Activated CD4-positive, alpha-beta T cell treated with anti-CD3 and anti-CD28 coated beads, Interleukin-2, Interleukin-6, amounts not matched to agents 100 ng/mL and 50 ng/mL, durations not matched to agents 16 hours and 8 hours (primary cell): ENCODE results near the gene RHOD.
A peak's percentile ranks its signal among the peaks of the same experiment; 100 is the strongest.

ENCODE experiments used
- DNase-seq: peaks from one replicate; pipeline ENCODE4 v3.0.0-alpha.2; 2020

The RHOD gene

DNA sequence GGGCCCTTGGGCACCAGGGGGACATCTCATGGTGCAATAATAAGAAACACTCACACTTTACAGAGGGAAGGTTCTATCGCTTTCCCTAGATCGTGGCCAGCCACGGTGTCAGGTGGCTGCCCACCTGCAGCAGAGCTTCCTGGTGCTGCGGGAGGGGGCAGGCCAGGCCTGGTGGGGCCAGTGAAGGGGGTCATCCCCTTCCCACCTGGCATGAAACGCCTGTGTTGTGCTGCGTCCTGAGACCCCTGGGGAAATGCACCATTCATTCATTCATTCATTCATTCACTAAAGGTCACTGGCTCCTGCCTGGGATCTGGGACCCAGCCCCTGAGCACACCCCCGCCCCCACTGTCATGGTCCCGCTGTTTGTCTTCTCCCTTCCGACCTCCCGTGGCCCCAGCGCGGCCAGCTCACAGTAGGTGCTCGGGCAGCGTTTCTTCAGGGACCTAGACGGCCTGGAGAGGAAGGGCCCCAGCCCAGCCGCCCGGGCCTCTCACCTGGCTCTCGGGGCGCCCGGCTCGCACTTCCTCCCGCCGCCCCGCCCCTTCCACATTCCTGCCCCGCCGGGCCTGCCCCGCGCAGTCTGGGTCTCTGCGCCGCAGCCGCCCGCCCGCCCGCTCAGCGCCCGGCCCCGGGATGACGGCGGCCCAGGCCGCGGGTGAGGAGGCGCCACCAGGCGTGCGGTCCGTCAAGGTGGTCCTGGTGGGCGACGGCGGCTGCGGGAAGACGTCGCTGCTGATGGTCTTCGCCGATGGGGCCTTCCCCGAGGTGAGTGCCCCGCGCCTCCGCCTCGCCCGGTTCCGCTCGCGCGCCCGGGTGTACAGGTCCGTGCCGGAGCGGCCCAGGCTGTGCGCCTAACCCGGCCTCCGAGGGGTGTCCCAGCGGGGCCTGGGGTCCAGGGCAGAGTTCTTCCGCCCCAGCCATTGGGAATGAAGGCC is at the start of gene RHOD:
RHOD (plus strand) TSS at position 581 of the 938 bp plus-strand sequence; CDS start at position 637, 56 bp downstream.
- DNase-seq: peak; percentile 16

GRCh38 chr11:67007126-67007525 is 49.5 kb upstream of the RHOD start:
- DNase-seq: no peak

DNA sequence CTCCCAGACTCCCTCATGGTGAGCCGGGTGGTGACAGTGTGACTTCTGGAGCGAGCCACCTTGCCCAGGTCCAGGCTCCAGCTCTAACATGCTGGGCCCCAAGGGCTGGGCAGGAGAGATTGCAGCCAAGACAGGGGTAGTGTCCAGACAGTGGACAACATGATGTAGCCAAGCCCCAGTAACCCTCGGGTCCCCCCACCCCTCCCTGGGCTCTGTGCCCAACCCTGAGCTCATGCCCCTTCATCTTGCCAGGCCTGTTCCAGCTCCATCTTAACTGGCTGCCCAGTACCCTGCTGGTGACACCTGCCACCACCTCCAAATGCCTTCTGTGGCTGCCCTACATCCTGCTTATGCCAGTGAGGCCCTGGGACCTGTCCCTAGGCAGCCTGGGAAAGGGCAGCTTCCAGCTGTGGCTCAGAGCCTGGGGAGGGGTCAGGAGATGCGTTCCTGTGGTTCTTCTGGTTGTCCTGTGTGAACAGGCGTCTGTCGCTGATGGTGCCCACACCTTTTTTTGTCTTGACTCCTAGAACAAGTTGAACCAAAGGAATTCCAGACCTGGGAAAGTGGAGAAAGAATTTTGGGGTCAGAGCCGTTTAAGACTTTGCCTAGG is 46.2 kb upstream of the RHOD start:
- no peak for DNase-seq

GRCh38 chr11:67013511-67014045 is 43.1 kb upstream of the RHOD start:
- no peak for DNase-seq

DNA sequence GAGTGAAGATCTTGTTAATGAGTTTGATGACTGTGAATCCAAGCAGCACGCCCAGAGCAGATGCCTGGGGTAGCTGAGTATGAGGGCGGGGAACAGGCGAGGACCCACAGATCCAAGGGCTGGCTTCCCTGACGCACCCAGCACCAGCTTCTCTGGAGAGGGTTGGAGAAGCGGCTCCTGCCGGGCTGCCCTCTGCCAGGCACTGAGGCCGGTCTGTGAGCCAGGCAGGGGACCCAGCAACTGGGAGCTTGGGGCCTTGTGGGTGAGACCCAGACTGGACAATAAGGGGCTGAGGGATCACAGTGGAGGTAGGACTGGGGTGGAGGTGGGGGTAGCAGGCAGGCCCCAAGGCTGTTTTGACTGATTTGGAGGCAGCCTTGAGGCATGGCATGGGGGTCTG is 42.3 kb upstream of the RHOD start:
- DNase-seq: no peak

DNA sequence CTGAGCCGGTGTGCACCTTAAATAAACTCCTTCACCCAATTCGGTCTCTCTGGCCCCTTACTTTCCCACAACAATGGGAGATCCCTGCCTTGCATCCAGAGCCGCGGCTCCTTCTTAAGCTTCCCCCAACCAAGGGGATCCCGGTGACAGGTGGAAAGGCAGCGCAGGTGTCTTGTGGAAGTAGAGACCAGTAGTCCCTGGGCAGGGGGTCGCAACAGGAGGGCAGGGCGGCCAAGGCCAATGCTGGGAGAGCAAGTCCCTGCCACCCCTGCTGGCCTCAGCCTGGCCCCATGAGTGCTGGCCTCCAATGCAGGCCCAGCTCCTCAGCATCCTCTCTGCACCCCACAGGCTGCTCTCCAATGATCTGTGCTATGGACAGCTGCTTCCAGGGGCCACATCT is 41.6 kb upstream of the RHOD start:
- DNase-seq: no peak

DNA sequence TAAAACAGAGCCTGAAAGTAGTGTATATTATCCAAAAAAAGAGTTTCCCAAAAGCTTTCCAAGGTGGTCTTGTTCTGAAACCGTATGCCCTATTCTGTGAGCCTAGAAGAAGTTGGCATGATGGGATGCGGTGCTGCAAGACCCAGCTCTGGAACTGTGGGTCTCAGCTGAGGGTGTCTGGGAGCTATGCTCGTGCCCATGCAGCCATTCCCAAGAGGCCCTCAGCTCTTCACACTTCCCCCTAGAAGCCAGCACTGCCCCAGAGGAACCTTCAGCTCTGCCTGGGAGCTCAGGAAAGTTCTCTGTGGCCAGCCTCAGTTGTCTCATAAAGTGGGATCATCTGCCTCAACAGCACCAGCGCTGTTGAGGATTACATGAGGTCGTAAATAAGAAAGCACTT is 40.1 kb upstream of the RHOD start:
- no peak for DNase-seq

DNA sequence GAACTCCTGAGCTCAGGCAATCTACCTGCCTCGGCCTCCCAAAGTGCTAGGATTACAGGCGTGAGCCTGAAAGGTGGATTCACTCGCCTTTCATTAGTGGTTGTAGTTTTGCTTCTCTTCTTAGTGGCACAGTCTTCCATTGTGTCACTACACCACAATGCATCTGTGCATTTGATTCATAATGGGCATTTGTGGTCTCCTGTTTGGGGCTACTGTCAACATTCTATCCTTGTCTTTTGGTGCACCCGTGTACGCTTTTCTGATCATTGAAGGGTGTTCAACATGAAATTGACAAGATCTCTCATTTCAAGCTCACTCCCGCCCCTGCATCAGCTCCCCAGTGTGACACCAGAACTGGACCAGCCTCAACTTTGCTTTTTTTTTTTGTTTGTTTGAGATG is 35.7 kb upstream of the RHOD start:
- peak; percentile 44 for DNase-seq

DNA sequence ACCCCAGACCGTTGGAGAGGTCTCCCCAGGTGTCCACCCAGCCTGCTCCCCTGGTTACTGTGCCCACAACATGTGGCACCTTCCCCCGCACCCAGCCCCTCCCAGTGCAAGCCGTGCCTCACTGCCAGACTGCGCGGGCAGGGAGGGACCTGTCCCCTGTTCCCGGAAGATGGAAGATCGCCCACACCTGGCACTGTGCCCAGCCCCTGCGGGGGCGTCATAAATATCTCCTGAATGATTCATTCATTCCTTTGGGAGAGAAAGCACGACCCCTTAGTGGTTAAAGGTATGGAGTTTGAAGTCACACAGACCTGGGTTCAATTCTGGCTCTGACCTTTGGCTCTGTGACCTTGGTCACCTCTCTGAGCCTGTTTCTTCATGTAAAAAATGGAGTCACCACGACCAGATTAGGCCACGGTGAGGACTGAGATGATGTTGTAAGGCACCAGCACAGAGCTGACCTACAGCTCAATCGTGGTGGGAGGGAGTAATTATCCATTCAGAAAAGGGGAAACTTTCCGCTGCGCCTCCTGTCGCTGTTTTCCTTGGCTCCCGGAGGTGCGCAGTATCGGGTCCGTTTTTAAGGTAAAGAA is 34.2 kb upstream of the RHOD start:
- DNase-seq: no peak

DNA sequence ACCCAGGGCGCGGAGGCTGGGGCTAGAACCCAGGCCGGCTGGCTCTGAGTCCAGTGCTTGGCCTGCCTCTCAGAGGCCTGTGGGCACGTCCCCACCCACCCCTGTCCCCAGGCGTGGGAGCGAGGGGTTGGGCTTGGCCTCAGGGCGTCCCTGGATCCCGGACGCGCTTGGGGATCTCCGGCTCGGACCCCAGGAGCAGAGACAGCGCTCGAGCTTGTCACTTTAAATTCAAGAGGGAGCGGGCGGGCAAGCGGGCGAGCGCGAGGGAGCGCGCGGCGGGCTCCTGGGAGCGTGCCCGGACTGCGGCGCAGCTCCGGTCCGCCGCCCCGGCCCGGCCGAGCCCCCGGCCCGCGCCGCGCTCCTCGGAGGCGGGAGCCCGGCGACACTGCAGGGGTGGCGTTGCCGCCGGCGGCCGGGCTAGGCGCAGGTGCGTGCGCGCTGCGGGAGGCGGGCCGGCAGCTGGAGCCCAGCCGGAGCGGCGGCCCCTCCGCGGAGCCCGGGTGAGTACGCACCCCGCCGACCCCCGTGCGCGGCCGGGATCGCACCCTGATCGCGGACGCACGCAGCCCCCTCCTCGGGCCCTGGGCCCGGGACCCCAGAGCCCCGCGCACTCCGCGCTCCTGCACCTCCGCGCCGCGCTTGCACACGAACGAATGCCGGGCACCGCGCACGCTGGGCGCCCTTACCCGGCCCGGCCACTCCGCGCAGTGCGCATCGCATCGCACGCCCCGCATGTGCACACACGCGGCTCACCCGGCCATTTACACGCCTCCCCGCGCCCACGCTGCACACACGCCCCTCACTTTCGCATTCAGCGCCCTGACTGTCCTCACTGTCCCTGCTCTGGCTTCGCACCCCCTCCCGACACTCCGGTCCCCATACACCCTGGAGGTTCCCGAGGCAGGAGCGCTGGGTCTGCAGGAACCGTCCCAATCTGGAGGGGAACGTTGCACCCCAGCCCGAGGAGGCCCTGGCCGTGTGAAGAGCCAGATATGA is 33.4 kb upstream of the RHOD start, which contains the start of gene SYT12:
SYT12 (plus strand) TSS at position 174 of the 996 bp plus-strand sequence. CDS start 7,011 bp downstream, outside the sequence.
- no peak for DNase-seq

GRCh38 chr11:67023957-67024353 is 32.7 kb upstream of the RHOD start:
- no peak for DNase-seq

GRCh38 chr11:67024410-67024809 is 32.2 kb upstream of the RHOD start:
- DNase-seq: peak; percentile 69

DNA sequence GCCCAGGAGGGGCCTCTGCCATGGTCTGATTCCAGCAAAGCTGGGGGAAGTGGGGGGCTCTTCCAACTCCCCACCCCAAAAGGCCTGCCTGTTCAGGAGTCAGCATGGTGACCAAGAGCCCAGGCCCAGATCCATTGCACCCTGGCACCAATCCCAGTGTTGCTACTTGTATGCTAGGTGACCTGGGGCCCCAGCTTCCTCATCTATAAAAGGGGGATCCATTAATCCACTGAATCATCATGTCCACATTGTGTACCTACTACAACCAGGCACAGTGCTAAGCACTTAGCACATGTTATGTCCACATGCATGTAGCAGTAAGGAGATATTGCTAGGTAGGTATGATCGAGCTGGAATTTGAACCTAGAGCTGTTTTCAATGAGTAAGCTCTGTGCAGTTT is 31.7 kb upstream of the RHOD start:
- DNase-seq: no peak

DNA sequence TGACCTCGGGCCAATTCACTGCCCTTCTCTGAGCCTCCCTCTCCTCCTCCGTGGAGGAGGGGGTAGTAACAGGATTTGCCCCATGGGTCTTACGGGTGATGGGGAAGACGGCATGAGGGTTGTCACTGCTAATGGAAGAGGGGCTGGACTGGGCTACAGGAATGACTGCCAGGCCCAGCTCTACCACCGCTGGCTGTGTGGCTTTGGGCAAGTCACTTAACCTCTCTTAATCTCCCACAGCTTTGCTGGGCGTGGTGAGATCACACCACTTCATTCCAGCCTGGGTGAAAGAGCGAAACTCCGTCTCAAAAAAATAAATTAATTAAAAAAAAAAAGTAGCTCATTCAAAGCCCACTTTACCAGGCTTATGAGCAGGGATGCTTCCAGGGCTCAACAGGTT is 30.9 kb upstream of the RHOD start:
- no peak for DNase-seq

GRCh38 chr11:67026941-67027340 is 29.7 kb upstream of the RHOD start:
- no peak for DNase-seq

GRCh38 chr11:67027483-67027930 is 29.1 kb upstream of the RHOD start:
- DNase-seq: no peak

- no peak for DNase-seq
These were observed 28.6 kb upstream of the RHOD start for GRCh38 chr11:67027943-67028542.

DNA sequence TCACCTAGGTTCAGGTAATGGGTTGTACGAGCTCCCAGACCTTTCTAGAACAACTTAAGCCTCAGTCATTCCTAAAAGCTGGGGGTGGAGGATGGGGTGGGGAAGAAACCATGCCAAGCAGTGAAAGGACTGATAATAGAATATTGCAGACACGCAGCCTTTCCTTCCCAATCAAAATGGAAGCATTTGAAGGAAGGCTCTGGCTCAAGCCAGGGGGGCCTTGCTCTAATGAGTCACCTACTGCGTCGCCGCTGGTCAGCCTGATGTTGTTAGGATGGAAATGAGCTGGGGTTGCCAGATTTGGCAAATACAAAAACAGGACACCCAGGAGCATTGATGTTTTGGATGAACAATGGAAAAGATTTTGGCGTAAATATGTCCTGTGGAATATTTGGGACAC is 27.5 kb upstream of the RHOD start:
- no peak for DNase-seq

- DNase-seq: no peak
These were observed 25.7 kb upstream of the RHOD start for GRCh38 chr11:67030976-67031375.

- DNase-seq: no peak
These were observed 24.7 kb upstream of the RHOD start for GRCh38 chr11:67031791-67032561.
